GM21360 (cell line): ENCODE results near the gene CHPF2.

ENCODE experiments used
- ATAC-seq: cut with Tn5 transposase; IDR thresholded peaks from one replicate; pipeline ENCODE4 v1.9.1; 2021; ENCODE audit warnings: mild to moderate bottlenecking, moderate library complexity; ENCODE audit not compliant: unreplicated experiment

Gene CHPF2

GRCh38 chr7:151232091-151232916 lies at the start of gene CHPF2:
Gene CHPF2, plus strand, starts transcription at chr7:151232483. Its CDS starts 1,529 bp downstream, at chr7:151234012.
- ATAC-seq, result peak; percentile 95

- ATAC-seq, result no peak
Observed at GRCh38 chr7:151185762-151186639, 46.3 kb upstream of the CHPF2 start.

- ATAC-seq, result no peak
Observed at GRCh38 chr7:151186640-151187408, 45.5 kb upstream of the CHPF2 start, which contains the start of gene ASB10. Gene ASB10, minus strand, starts transcription at chr7:151187250. Its CDS starts 120 bp downstream, at chr7:151187130.

- ATAC-seq, result no peak
Observed at GRCh38 chr7:151187409-151188251, 44.7 kb upstream of the CHPF2 start.

- no peak for ATAC-seq
Observed at GRCh38 chr7:151188252-151188542, 44.1 kb upstream of the CHPF2 start.

GRCh38 chr7:151189038-151189437 lies 43.2 kb upstream of the CHPF2 start:
- no peak for ATAC-seq

GRCh38 chr7:151191544-151191943 lies 40.7 kb upstream of the CHPF2 start:
- no peak for ATAC-seq

- no peak for ATAC-seq
Observed at GRCh38 chr7:151192002-151192539, 40.2 kb upstream of the CHPF2 start.

- ATAC-seq, result no peak
Observed at GRCh38 chr7:151193203-151193978, 38.9 kb upstream of the CHPF2 start.

GRCh38 chr7:151194188-151194587 lies 38.1 kb upstream of the CHPF2 start:
- no peak for ATAC-seq

GRCh38 chr7:151195616-151196450 lies 36.5 kb upstream of the CHPF2 start:
- no peak for ATAC-seq

- ATAC-seq, result no peak
Observed at GRCh38 chr7:151197932-151198331, 34.4 kb upstream of the CHPF2 start.

GRCh38 chr7:151198945-151199848 lies 33.1 kb upstream of the CHPF2 start:
- no peak for ATAC-seq

- ATAC-seq, result no peak
Observed at GRCh38 chr7:151201344-151201743, 30.9 kb upstream of the CHPF2 start.

GRCh38 chr7:151201751-151202150 lies 30.5 kb upstream of the CHPF2 start:
- ATAC-seq, result no peak

GRCh38 chr7:151202836-151203235 lies 29.4 kb upstream of the CHPF2 start:
- no peak for ATAC-seq

- no peak for ATAC-seq
Observed at GRCh38 chr7:151204383-151205032, 27.8 kb upstream of the CHPF2 start.
